RWPE1 (cell line): ENCODE results near the gene TBXAS1.

Experiments
- CTCF ChIA-PET: fragments of 350-600 bp; sonication (Branson Sonifier 250); formaldehyde crosslinking; extraction: SDS; loops from one replicate; lab custom pipeline; 2021; lab: Yijun Ruan, JAX
- POLR2A ChIA-PET: fragments of 400-600 bp; formaldehyde crosslinking; extraction: SDS; loops from one replicate; lab custom pipeline; 2020; ENCODE audit warnings: antibody characterized with exemption; ENCODE audit not compliant: low non-redundant PET; lab: Yijun Ruan, JAX
- DNase-seq: peaks from one replicate; pipeline ENCODE4 v3.0.0; 2012; ENCODE audit warnings: low spot score
- H3K27ac ChIP-seq: fragments of 450-650 bp; 2 replicates; pipeline ENCODE4 v1.5.1; 2017
- CTCF ChIP-seq: fragments of 450-650 bp; conservative IDR thresholded peaks from 2 replicates; pipeline ENCODE4 v1.5.1; 2017; ENCODE audit warnings: low read depth, mild to moderate bottlenecking

TBXAS1 gene

GRCh38 chr7:139887992-139888481, 59.0 kb downstream of the TBXAS1 start:
- no peak for DNase-seq
- POLR2A ChIA-PET = no interaction called here
- CTCF ChIA-PET = interaction anchor here (0.6 to 0.7 kb wide), 2 partner anchors 300 to 555 kb away, joined by 3 to 4 read pairs; no protein-coding TSS in a partner anchor

DNA sequence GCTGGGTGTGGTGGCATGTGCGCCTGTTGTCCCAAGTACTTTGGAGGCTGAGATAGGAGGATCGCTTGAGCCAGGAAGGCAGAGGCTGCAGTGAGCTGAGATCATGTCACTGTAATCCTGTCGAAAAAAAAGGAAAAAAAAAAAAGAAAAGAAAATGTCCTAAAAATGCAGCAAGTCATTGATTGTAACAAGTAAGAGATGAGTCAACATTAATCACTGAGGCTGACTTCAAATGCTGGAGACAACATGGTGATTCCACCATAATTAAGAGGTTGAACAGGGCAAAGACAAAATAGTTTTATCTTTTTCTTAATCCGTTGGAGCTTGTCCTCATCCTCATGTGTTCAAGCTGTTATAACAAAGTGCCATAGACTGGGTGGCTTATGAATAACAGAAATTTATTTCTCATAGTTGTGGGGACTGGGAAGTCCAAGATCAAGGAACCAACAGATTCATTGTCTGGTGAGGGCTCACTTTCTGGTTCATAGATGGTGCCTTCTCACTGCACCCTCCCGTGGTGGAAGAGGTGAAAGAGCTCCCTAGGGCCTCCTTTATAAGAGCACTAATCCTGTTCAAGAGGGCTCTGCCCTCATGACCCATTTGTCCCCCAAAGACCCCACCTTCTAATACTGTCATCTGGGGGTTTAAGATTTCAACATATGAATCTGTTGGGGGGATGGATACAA, 60.3 kb downstream of the TBXAS1 start:
- DNase-seq = peak; percentile 44
- ChIA-PET POLR2A (no interaction called here), CTCF (no interaction called here)
- no peak overlapping the region for H3K27ac ChIP-seq
- TF ChIP-seq CTCF = no peak

More at GRCh38 chr7:139887992-139888481, 59.0 kb downstream of the TBXAS1 start:
- TF ChIP-seq CTCF = no peak
- H3K27ac ChIP-seq = no peak overlapping the region

GRCh38 chr7:139893461-139893860, 64.4 kb downstream of the TBXAS1 start:
- CTCF ChIA-PET = interaction anchor here (0.6 kb wide), 1 partner anchor 170 kb away, joined by 4 read pairs; no protein-coding TSS in a partner anchor
- DNase-seq = no peak
- H3K27ac ChIP-seq = no peak overlapping the region
- TF ChIP-seq CTCF = no peak
- POLR2A ChIA-PET = no interaction called here

DNA sequence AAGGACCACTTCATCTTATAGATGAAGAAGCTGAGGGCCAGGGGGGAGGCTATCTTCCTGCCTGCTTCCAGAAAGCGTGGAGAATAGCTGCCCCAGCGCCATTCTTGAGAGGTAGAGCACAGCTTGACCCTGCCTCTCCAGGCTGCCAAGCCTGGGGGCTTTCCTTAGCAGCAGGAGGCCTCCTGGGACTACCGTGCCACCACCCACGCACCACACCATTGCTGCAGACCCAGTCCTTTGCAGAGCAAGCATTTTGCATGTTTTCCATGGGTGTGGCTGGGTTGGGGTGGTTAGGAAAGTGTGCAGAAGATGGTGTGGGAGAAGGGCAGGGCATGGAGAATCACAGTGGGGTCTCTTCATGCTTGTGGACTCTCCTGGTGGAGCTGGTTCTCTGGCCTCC, 64.9 kb downstream of the TBXAS1 start:
- TF ChIP-seq CTCF = no peak
- no peak overlapping the region for H3K27ac ChIP-seq
- ChIA-PET CTCF (interaction anchor here (0.6 kb wide), 1 partner anchor 170 kb away, joined by 4 read pairs; no protein-coding TSS in a partner anchor), POLR2A (no interaction called here)
- no peak for DNase-seq

- H3K27ac ChIP-seq = no peak overlapping the region
- ChIA-PET CTCF (interaction anchor here (0.6 kb wide), 1 partner anchor 325 kb away, joined by 3 read pairs; no protein-coding TSS in a partner anchor), POLR2A (no interaction called here)
- no peak for DNase-seq
- TF ChIP-seq CTCF = no peak
Observed at GRCh38 chr7:139895141-139895829, 66.2 kb downstream of the TBXAS1 start.

DNA sequence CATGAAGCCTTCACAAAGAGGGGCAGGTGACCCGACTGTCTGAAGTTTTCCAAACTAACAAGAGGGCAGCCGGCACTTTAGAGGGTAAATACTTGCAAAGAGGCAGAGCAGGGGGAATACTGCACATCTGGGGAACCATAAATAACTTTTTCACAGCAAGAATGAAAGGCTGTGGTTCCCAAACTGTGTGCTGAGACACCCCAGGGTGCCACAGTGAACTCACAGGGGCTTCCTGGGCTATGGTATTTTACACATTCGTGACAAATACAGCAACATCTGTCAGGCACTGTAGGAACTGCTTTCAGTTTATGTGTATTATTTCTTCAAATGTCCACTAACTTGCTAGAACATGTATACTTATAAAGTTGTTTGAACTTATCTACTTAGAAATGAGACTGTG, 67.2 kb downstream of the TBXAS1 start:
- CTCF ChIA-PET = no interaction called here

More for the DNA sequence above, 67.2 kb downstream of the TBXAS1 start:
- no peak for TF ChIP-seq CTCF
- DNase-seq = no peak
- POLR2A ChIA-PET = no interaction called here
- no peak overlapping the region for H3K27ac ChIP-seq
